ENCODE results near the gene PIP4K2A. TPM values are rescaled to one million over a fixed set of nuclear protein-coding genes. Genes with fewer than 3 reads are reported as not detected.

PIP4K2A gene
- total RNA-seq, 2 donors from 2014 or later, result 15.0 to 17.8 TPM

DNA sequence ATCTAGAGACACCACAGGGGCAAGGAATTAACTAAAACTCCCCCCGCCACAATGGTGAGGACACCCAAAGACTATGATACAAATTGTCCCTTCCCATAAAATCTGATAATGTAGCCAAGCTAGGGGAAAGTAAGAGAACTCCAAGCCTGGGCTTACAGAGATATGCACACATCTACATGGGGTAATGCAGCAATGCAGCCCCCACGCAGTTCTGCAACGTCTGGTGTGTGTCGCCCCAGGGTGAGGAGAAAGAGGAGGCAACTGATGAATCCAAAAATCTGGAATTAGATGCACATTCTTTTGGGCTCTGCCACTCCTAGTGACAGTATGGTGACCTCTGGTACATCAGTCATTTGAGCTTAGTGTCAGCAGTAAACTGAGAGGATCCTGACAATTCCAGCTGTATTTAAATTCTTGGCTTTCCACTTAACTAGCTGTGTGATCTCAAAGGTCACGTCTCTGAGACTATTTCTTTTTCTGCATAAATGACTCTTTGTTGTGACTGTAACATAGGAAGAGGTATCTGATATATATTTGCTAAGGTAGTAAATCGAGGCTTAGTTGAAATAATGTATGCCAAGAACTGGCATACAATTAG is 51.5 kb downstream of the PIP4K2A start:
- peaks cover 31% of the 10 kb centered on the region for H3K27me3 ChIP-seq (ENCODE audit: control insufficient read depth, insufficient read depth, low read length, poor library complexity, severe bottlenecking)

DNA sequence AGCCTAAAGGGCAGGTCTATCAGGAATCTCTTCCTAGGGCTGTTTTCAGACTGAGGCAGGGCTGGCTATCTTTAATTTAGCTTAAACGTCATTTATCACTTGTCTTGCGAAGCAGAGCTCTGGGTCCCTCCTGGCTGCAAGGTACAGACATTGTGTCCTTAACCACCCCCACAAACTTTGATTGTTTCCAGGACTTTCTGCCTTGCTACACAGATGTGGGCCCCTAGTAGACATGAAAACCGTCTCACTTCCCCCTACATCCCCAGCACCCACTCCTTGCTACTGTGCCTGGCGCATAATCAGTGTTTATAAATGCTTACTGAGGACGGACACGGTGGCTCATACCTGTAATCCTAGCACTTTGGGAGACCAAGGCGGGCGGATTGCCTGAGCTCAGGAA is 54.5 kb downstream of the PIP4K2A start:
- Histone ChIP-seq H3K9me3 (ENCODE audit: control insufficient read depth, low read length) (no peaks in the 10 kb centered on the region), H3K27me3 (ENCODE audit: control insufficient read depth, insufficient read depth, low read length, poor library complexity, severe bottlenecking) (peaks cover 61% of the 10 kb centered on the region), H3K36me3 (ENCODE audit: control insufficient read depth, insufficient read depth, low read length) (no peaks in the 10 kb centered on the region), H3K27ac (ENCODE audit: low read depth, low read length) (no peak overlapping the region), H3K9ac (ENCODE audit: extremely low read depth, low read length, poor library complexity, severe bottlenecking) (no peak overlapping the region), H3K4me3 (ENCODE audit: low read length) (no peak overlapping the region), H3K4me1 (ENCODE audit: control insufficient read depth, insufficient read depth, low read length) (peaks cover 3% of the 10 kb centered on the region)
- TF ChIP-seq, protein P1, sequence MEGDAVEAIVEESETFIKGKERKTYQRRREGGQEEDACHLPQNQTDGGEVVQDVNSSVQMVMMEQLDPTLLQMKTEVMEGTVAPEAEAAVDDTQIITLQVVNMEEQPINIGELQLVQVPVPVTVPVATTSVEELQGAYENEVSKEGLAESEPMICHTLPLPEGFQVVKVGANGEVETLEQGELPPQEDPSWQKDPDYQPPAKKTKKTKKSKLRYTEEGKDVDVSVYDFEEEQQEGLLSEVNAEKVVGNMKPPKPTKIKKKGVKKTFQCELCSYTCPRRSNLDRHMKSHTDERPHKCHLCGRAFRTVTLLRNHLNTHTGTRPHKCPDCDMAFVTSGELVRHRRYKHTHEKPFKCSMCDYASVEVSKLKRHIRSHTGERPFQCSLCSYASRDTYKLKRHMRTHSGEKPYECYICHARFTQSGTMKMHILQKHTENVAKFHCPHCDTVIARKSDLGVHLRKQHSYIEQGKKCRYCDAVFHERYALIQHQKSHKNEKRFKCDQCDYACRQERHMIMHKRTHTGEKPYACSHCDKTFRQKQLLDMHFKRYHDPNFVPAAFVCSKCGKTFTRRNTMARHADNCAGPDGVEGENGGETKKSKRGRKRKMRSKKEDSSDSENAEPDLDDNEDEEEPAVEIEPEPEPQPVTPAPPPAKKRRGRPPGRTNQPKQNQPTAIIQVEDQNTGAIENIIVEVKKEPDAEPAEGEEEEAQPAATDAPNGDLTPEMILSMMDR (conservative IDR thresholded peaks at IDR 0.05), result no peak
- Mint-ChIP-seq H3K27me3 (ENCODE audit: insufficient read depth) (peaks cover 67% of the 10 kb centered on the region), H3K4me3 (no peak overlapping the region), H3K27ac (no peak overlapping the region), H3K36me3 (ENCODE audit: low read depth) (no peaks in the 10 kb centered on the region), H3K9me3 (no peaks in the 10 kb centered on the region), H3K4me1 (peaks cover 32% of the 10 kb centered on the region)
- 73 to 92% methylated on average over 2 to 8 of the region's 8 CpGs for WGBS, 2 experiments (ENCODE audit: insufficient coverage in 1 of 2, insufficient read length in 1 of 2)
- no peak for DNase-seq

More for the DNA sequence above, 51.5 kb downstream of the PIP4K2A start:
- H3K4me3 Mint-ChIP-seq, result no peak overlapping the region
- TF ChIP-seq, protein P1 (conservative IDR thresholded peaks at IDR 0.05), result no peak
- H3K4me1 Mint-ChIP-seq, result peaks cover 31% of the 10 kb centered on the region
- no peaks in the 10 kb centered on the region for H3K9me3 ChIP-seq (ENCODE audit: control insufficient read depth, low read length)
- no peak overlapping the region for H3K4me3 ChIP-seq (ENCODE audit: low read length)
- DNase-seq, result no peak
- H3K4me1 ChIP-seq (ENCODE audit: control insufficient read depth, insufficient read depth, low read length), result peaks cover 3% of the 10 kb centered on the region
- H3K27ac Mint-ChIP-seq, result no peak overlapping the region
- H3K9me3 Mint-ChIP-seq, result no peaks in the 10 kb centered on the region
- H3K27ac ChIP-seq (ENCODE audit: low read depth, low read length), result no peak overlapping the region
- no peaks in the 10 kb centered on the region for H3K36me3 ChIP-seq (ENCODE audit: control insufficient read depth, insufficient read depth, low read length)
- no peaks in the 10 kb centered on the region for H3K36me3 Mint-ChIP-seq (ENCODE audit: low read depth)
- H3K27me3 Mint-ChIP-seq (ENCODE audit: insufficient read depth), result peaks cover 40% of the 10 kb centered on the region
- 40 to 85% methylated on average over 1 to 6 of the region's 6 CpGs for whole genome bisulfite sequencing, 2 experiments (ENCODE audit: insufficient coverage in 1 of 2, insufficient read length in 1 of 2)
- no peak overlapping the region for H3K9ac ChIP-seq (ENCODE audit: extremely low read depth, low read length, poor library complexity, severe bottlenecking)

DNA sequence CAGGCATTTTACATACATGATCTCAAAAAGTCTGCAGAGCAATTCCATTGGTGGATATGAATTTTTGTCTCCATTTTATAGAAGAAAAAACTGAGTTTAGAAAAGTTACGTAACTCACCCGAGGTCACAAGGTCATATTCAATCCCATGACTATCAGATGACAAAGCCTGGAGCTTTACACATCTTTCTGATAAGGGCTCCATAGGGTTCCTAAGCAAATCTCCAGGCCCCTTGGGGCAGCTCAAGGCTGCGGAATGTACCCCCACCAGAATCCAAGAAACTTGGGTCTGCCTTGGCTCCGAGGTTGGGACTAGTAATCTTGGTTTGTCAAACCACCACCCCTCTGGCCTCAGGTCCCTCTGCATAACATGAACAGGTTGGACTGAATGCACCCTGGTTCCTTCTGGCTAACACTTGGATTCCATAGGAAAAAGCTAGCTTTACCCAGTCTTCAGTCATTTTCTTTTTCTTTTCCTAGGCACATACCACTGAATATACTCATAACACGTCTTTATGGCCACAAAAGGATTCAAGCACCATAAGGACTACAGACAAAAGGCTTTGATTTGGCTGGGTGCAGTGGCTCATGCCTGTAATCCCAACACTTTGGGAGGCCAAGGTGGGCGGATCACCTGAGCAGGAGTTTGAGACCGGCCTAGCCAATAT is 55.5 kb downstream of the PIP4K2A start:
- H3K9me3 Mint-ChIP-seq, result no peaks in the 10 kb centered on the region
- Histone ChIP-seq H3K27ac (ENCODE audit: low read depth, low read length) (no peak overlapping the region), H3K4me3 (ENCODE audit: low read length) (no peak overlapping the region), H3K9me3 (ENCODE audit: control insufficient read depth, low read length) (no peaks in the 10 kb centered on the region), H3K4me1 (ENCODE audit: control insufficient read depth, insufficient read depth, low read length) (peaks cover 3% of the 10 kb centered on the region), H3K27me3 (ENCODE audit: control insufficient read depth, insufficient read depth, low read length, poor library complexity, severe bottlenecking) (peaks cover 61% of the 10 kb centered on the region), H3K9ac (ENCODE audit: extremely low read depth, low read length, poor library complexity, severe bottlenecking) (no peak overlapping the region), H3K36me3 (ENCODE audit: control insufficient read depth, insufficient read depth, low read length) (no peaks in the 10 kb centered on the region)
- DNase-seq, result no peak
- no peaks in the 10 kb centered on the region for H3K36me3 Mint-ChIP-seq (ENCODE audit: low read depth)
- TF ChIP-seq, protein P1 (conservative IDR thresholded peaks at IDR 0.05), result no peak
- no peak overlapping the region for H3K27ac Mint-ChIP-seq
- H3K27me3 Mint-ChIP-seq (ENCODE audit: insufficient read depth), result peaks cover 67% of the 10 kb centered on the region
- 79 to 84% methylated on average over 3 to 7 of the region's 7 CpGs for WGBS, 2 experiments (ENCODE audit: insufficient coverage in 1 of 2, insufficient read length in 1 of 2)
- peaks cover 37% of the 10 kb centered on the region for H3K4me1 Mint-ChIP-seq
- H3K4me3 Mint-ChIP-seq, result no peak overlapping the region
